MM.1S (cell line): ENCODE data around the gene CNPY1.

ENCODE experiments used
- DNase-seq: peaks from one replicate; pipeline ENCODE4 v3.0.0-alpha.2; 2015
- H2AFZ ChIP-seq: fragments of 300-600 bp; sonication (generic); 2 replicates; pipeline ENCODE4 v1.6.0; 2016; ENCODE audit warnings: antibody characterized with exemption, low read length
- H3F3A ChIP-seq: fragments of 300-600 bp; sonication (generic); 2 replicates; pipeline ENCODE4 v1.6.1; 2016; ENCODE audit warnings: mild to moderate bottlenecking, antibody characterized with exemption, low read length, moderate library complexity, mixed read lengths; ENCODE audit not compliant: insufficient read depth
- H3K27ac ChIP-seq: fragments of 300-600 bp; sonication (generic); 2 replicates; pipeline ENCODE4 v1.5.1; 2016; ENCODE audit warnings: mild to moderate bottlenecking, low read length
- H3K27me3 ChIP-seq: fragments of 300-600 bp; sonication (generic); replicated peaks from 2 replicates; pipeline ENCODE4 v1.6.0; 2016; ENCODE audit warnings: low read length; ENCODE audit not compliant: insufficient read depth
- H3K36me3 ChIP-seq: fragments of 300-600 bp; sonication (generic); replicated peaks from 2 replicates; pipeline ENCODE4 v1.6.1; 2016; ENCODE audit warnings: mild to moderate bottlenecking, low read length, mixed read lengths; ENCODE audit not compliant: insufficient read depth
- H3K4me1 ChIP-seq: fragments of 300-600 bp; sonication (generic); 2 replicates; pipeline ENCODE4 v1.6.1; 2016; ENCODE audit warnings: low read length, mixed read lengths
- H3K4me2 ChIP-seq: fragments of 300-600 bp; sonication (generic); 2 replicates; pipeline ENCODE4 v1.6.0; 2016; ENCODE audit warnings: low read depth, low read length
- H3K4me3 ChIP-seq: fragments of 300-600 bp; sonication (generic); 2 replicates; pipeline ENCODE4 v1.5.1; 2016; ENCODE audit warnings: low read length, mixed read lengths
- H3K79me2 ChIP-seq: fragments of 300-600 bp; sonication (generic); 2 replicates; pipeline ENCODE4 v1.6.1; 2016; ENCODE audit warnings: mixed run types, low read length, mixed read lengths
- H3K9ac ChIP-seq: fragments of 300-600 bp; sonication (generic); 2 replicates; pipeline ENCODE4 v1.6.1; 2016; ENCODE audit warnings: low read length, mixed read lengths
- H3K9me2 ChIP-seq: fragments of 300-600 bp; sonication (generic); replicated peaks from 2 replicates; pipeline ENCODE4 v1.6.1; 2016; ENCODE audit warnings: mild to moderate bottlenecking, low read length, mixed read lengths; ENCODE audit not compliant: insufficient read depth
- H3K9me3 ChIP-seq: fragments of 300-600 bp; sonication (generic); replicated peaks from 2 replicates; pipeline ENCODE4 v1.6.1; 2016; ENCODE audit warnings: mild to moderate bottlenecking, low read length, mixed read lengths; ENCODE audit not compliant: insufficient read depth
- H4K20me1 ChIP-seq: fragments of 300-600 bp; sonication (generic); 2 replicates; pipeline ENCODE4 v1.6.1; 2016; ENCODE audit warnings: mild to moderate bottlenecking, low read length, moderate library complexity, mixed read lengths; ENCODE audit not compliant: insufficient read depth
- CTCF ChIP-seq: fragments of 300-600 bp; sonication (generic); IDR thresholded peaks from 2 replicates; pipeline ENCODE4 v1.5.1; 2016; ENCODE audit warnings: antibody characterized with exemption, low read length, mixed read lengths
- EZH2 ChIP-seq: fragments of 300-600 bp; sonication (generic); optimal IDR thresholded peaks from 2 replicates; pipeline ENCODE3; 2017; ENCODE audit warnings: low read depth, mild to moderate bottlenecking, antibody characterized with exemption, low read length, mixed read lengths
- EZH2phosphoT487 ChIP-seq: fragments of 300-600 bp; sonication (generic); IDR thresholded peaks from 2 replicates; pipeline ENCODE4 v1.6.1; 2018; ENCODE audit warnings: antibody characterized with exemption, low read length

The CNPY1 gene

GRCh38 chr7:155509725-155510551 lies 36.4 kb downstream of the CNPY1 start:
- Histone ChIP-seq H4K20me1 (no peaks in the 10 kb centered on the region), H3K27me3 (peaks cover 84% of the 10 kb centered on the region), H3F3A (no peaks in the 10 kb centered on the region), H3K9me3 (no peaks in the 10 kb centered on the region), H2AFZ (no peak overlapping the region), H3K4me1 (no peaks in the 10 kb centered on the region), H3K36me3 (no peaks in the 10 kb centered on the region), H3K4me3 (no peak overlapping the region), H3K79me2 (no peaks in the 10 kb centered on the region), H3K9me2 (no peaks in the 10 kb centered on the region), H3K27ac (no peak overlapping the region), H3K9ac (no peak overlapping the region), H3K4me2 (no peak overlapping the region)
- no peak for DNase-seq
- TF ChIP-seq CTCF (no peak), EZH2phosphoT487 (no peak), EZH2 (no peak)

- H3K79me2 ChIP-seq: no peaks in the 10 kb centered on the region
- no peak overlapping the region for H2AFZ ChIP-seq
- H3K27me3 ChIP-seq: peaks cover 84% of the 10 kb centered on the region
- no peak overlapping the region for H3K9ac ChIP-seq
- H3K27ac ChIP-seq: no peak overlapping the region
- TF ChIP-seq EZH2phosphoT487: no peak
- no peak for TF ChIP-seq CTCF
- no peak for TF ChIP-seq EZH2
- no peaks in the 10 kb centered on the region for H3K9me2 ChIP-seq
- H3F3A ChIP-seq: no peaks in the 10 kb centered on the region
- no peaks in the 10 kb centered on the region for H3K4me1 ChIP-seq
- H3K4me2 ChIP-seq: no peak overlapping the region
- no peaks in the 10 kb centered on the region for H4K20me1 ChIP-seq
- no peaks in the 10 kb centered on the region for H3K36me3 ChIP-seq
- no peak for DNase-seq
- H3K9me3 ChIP-seq: no peaks in the 10 kb centered on the region
- no peak overlapping the region for H3K4me3 ChIP-seq
These were observed 37.0 kb downstream of the CNPY1 start for GRCh38 chr7:155509359-155509724.

- Histone ChIP-seq H3K4me2 (no peak overlapping the region), H3K27ac (no peak overlapping the region), H2AFZ (no peak overlapping the region), H3K9me2 (no peaks in the 10 kb centered on the region), H3K27me3 (peaks cover 82% of the 10 kb centered on the region), H3K4me1 (no peaks in the 10 kb centered on the region), H3K36me3 (no peaks in the 10 kb centered on the region), H3K9me3 (no peaks in the 10 kb centered on the region), H3K79me2 (no peaks in the 10 kb centered on the region), H3K4me3 (no peak overlapping the region), H4K20me1 (no peaks in the 10 kb centered on the region), H3K9ac (no peak overlapping the region), H3F3A (no peaks in the 10 kb centered on the region)
- no peak for DNase-seq
- TF ChIP-seq EZH2phosphoT487 (no peak), CTCF (no peak), EZH2 (no peak)
These were observed 37.7 kb downstream of the CNPY1 start for GRCh38 chr7:155508376-155509358.
